ENCODE data around the gene LMF1.

The LMF1 gene

DNA sequence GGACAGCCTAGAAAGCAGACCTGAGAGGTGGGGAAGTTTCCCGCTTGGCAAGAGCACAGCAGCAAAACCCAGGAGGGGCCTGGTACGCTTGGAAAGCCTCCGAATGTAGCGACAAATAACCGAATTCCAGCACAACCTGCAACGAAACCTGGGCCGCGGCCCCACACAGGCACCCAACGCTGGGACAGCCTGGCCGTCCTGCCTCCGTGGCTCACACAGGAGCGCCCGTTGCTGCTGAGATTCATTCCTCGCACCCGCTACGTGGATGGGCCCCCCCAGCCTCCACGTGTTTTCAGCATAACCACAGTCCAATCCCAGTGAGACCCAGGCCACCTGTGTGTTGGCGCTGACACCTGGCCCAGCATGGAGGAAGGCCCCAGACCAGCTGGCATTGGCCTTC is 42.9 kb downstream of the LMF1 start:
- no peak for DNase-seq (ENCODE audit: low read depth, low spot score)
- TF ChIP-seq, protein P1, sequence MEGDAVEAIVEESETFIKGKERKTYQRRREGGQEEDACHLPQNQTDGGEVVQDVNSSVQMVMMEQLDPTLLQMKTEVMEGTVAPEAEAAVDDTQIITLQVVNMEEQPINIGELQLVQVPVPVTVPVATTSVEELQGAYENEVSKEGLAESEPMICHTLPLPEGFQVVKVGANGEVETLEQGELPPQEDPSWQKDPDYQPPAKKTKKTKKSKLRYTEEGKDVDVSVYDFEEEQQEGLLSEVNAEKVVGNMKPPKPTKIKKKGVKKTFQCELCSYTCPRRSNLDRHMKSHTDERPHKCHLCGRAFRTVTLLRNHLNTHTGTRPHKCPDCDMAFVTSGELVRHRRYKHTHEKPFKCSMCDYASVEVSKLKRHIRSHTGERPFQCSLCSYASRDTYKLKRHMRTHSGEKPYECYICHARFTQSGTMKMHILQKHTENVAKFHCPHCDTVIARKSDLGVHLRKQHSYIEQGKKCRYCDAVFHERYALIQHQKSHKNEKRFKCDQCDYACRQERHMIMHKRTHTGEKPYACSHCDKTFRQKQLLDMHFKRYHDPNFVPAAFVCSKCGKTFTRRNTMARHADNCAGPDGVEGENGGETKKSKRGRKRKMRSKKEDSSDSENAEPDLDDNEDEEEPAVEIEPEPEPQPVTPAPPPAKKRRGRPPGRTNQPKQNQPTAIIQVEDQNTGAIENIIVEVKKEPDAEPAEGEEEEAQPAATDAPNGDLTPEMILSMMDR (IDR thresholded peaks at IDR 0.05; ENCODE audit: low read depth, low read length), result no peak
- in situ Hi-C loops (cut with HindIII; ENCODE audit: low sequenced_read_pairs), result no loop called here
- no peak overlapping the region for H3K4me3 ChIP-seq (ENCODE audit: low read depth, low read length)

DNA sequence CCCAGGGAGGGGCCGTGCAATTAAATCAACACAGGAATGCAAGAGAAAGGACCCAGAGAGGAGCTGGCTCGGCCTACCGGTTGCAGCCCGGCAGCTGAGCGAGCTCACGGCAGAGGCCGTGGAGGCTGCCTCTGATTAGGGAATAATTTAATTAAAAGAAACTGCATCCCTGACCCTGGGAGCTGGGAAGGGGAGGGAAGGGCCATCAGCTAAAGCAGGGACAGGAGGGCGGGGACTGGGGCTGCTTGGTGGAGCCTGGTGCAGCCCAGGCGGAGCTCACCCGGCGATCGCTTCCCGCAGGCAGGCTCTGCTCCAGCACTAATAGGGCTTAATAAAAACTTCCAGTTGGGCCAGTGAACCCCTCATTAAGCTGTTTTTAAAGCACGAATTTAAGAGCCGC is 43.4 kb downstream of the LMF1 start:
- H3K4me3 ChIP-seq (ENCODE audit: low read depth, low read length), result no peak overlapping the region
- in situ Hi-C loops (cut with HindIII; ENCODE audit: low sequenced_read_pairs), result no loop called here
- TF ChIP-seq, protein P1 (IDR thresholded peaks at IDR 0.05; ENCODE audit: low read depth, low read length), result no peak
- DNase-seq (ENCODE audit: low read depth, low spot score), result no peak

DNA sequence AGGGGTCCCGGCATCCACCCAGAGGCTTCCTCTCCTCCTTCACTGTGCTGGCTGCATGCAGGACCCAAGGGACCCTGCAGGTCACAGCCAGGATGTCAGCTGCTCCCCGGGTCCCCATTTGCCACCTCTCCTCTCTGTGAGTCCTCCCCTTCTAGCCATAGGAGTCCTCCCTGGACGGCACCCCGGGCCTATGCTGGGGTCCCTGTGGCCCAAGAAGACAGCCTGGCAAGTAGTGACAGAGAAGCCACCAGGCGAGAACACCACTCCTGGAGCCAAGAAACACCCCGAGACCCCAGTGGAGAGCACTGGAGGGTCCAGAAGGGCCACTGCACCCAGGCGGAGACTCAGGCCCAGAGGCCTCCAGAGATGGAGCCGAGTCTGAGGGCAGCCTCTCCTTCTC is 44.1 kb downstream of the LMF1 start:
- DNase-seq (ENCODE audit: low read depth, low spot score), result no peak
- H3K4me3 ChIP-seq (ENCODE audit: low read depth, low read length), result no peak overlapping the region
- TF ChIP-seq, protein P1 (IDR thresholded peaks at IDR 0.05; ENCODE audit: low read depth, low read length), result no peak
- in situ Hi-C loops (cut with HindIII; ENCODE audit: low sequenced_read_pairs), result no loop called here

DNA sequence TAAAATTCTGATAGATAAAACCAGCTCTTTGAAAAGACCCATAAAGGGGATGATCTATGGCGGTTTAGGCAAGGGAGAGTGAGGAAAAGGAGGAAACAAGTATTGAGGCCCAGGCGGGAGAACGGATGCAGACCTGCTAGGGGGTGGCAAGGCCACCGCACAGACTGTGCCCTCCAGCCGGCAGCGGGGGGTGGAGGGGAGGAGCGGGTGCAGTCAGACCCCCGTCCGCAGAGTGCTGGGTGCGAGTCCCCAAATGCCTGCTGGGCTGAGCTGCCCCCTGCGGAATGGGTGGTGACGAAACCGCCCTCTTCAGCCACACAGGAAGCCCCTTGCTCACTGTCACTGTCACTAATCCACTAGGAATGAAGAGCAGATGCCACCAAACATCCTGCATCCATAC is 46.0 kb downstream of the LMF1 start:
- TF ChIP-seq, protein P1 (IDR thresholded peaks at IDR 0.05; ENCODE audit: low read depth, low read length), result no peak
- no peak overlapping the region for H3K4me3 ChIP-seq (ENCODE audit: low read depth, low read length)
- in situ Hi-C loops (cut with HindIII; ENCODE audit: low sequenced_read_pairs), result no loop called here
- no peak for DNase-seq (ENCODE audit: low read depth, low spot score)

DNA sequence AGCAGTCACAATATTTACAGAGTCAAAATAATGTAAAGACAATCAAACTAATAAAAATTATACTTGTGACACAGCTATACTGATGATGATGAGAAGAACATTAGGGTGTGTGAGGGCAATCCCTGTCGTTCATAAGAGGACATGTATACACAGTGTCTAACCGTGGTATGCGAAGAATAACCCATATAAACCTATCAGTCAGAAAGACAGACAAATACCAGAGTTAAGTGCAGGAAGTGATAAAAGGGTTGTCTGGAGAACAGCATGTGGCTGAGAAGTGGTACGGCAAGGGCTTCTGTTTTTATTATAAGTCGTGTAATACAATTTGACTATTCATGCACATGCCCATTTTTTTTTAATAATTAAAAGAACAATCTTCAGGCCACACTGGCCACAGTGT is 46.7 kb downstream of the LMF1 start:
- no peak for DNase-seq (ENCODE audit: low read depth, low spot score)
- in situ Hi-C loops (cut with HindIII; ENCODE audit: low sequenced_read_pairs), result no loop called here
- H3K4me3 ChIP-seq (ENCODE audit: low read depth, low read length), result no peak overlapping the region
- TF ChIP-seq, protein P1 (IDR thresholded peaks at IDR 0.05; ENCODE audit: low read depth, low read length), result no peak

DNA sequence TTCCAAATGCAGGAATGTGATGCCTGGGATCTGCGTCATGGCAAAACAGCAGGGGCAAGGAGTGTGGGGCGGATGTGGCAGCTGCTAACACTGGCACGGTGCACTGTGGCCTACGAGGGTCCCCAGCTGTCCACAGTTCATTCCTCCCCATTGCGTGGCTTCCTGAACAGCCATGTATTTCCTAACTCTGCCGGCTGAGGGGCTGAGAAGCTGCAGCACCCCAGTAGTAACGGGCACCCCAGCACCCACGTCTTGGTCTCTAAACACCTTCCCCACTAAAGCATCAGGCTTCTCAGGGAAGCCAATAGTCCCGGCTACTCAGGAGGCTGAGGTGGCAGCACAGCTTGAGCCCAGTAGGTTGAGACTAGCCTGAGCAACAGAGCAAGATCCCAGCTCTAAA is 47.6 kb downstream of the LMF1 start:
- TF ChIP-seq, protein P1 (IDR thresholded peaks at IDR 0.05; ENCODE audit: low read depth, low read length), result no peak
- in situ Hi-C loops (cut with HindIII; ENCODE audit: low sequenced_read_pairs), result no loop called here
- no peak overlapping the region for H3K4me3 ChIP-seq (ENCODE audit: low read depth, low read length)
- no peak for DNase-seq (ENCODE audit: low read depth, low spot score)

DNA sequence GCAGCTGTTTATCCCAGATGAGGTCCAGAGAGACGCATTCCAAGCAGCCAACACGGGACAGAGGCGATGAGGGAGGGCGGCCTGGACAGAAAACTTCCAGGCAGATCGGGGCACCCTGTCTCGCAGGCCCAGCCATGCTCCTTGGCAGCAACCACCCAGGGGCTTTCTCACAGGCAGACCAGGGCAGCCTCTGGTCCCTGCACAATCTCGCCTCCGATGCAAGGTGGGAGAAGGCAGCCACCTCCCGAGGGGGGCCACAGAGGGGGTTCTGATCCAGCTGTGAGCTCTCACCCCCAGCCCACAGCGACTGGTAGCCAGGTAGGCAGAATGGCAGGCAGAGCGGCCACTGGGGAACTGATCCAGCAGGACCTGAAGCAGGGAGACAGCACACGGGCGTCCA is 48.7 kb downstream of the LMF1 start:
- DNase-seq (ENCODE audit: low read depth, low spot score), result no peak
- no peak overlapping the region for H3K4me3 ChIP-seq (ENCODE audit: low read depth, low read length)
- TF ChIP-seq, protein P1 (IDR thresholded peaks at IDR 0.05; ENCODE audit: low read depth, low read length), result no peak
- in situ Hi-C loops (cut with HindIII; ENCODE audit: low sequenced_read_pairs), result no loop called here

Data from astrocyte of the spinal cord (primary cell).